GM12878 (cell line): ENCODE results near the gene TRPV5. TPM values are rescaled to one million over a fixed set of nuclear protein-coding genes. Genes with fewer than 3 reads are reported as not detected.

Source experiments
- ATAC-seq: fragments of 200-7000 bp; cut with Tn5 transposase; 3 replicates; pipeline ENCODE4 v1.9.1; 2020; ENCODE audit warnings: mild to moderate bottlenecking, moderate library complexity
- BruUV-seq: library from RNA; stranded (reverse); fragments of 400-500 nt; replicated peaks from 2 replicates; lab custom pipeline; 2021; lab: Mats Ljungman, UMichigan
- CTCF ChIA-PET: fragments of 300-600 bp; sonication (Branson Sonifier 250); formaldehyde crosslinking; extraction: SDS; loops from one replicate; lab custom pipeline; 2021; ENCODE audit warnings: inconsistent platforms; lab: Yijun Ruan, JAX
- POLR2A ChIA-PET: fragments of 350-600 bp; formaldehyde crosslinking; extraction: SDS; loops from one replicate; lab custom pipeline; 2021; ENCODE audit warnings: inconsistent platforms; lab: Charles Lee
- RAD21 ChIA-PET: fragments of 300-600 bp; sonication (Branson Sonifier 250); formaldehyde crosslinking; loops from one replicate; lab custom pipeline; 2023; ENCODE audit warnings: antibody characterized with exemption; ENCODE audit not compliant: unreplicated experiment; lab: Charles Lee
- SMC1A ChIA-PET: fragments of 300-600 bp; sonication (Branson Sonifier 250); formaldehyde crosslinking; loops from one replicate; lab custom pipeline; 2023; ENCODE audit not compliant: unreplicated experiment, uncharacterized antibody; lab: Charles Lee
- DNase-seq: peaks from one replicate; pipeline ENCODE4 v3.0.0-alpha.2; 2011; ENCODE audit warnings: low read depth, low spot score
- FAIRE-seq: peaks from 3 replicates; lab custom pipeline; 2011; peaks lifted over from hg19 to GRCh38; lab: Jason Lieb, UNC
- H2AFZ ChIP-seq: 2 replicates; pipeline ENCODE4 v1.6.0; 2011; ENCODE audit warnings: low read depth, low read length, control low read depth; ENCODE audit not compliant: control insufficient read depth
- H3K27ac ChIP-seq: 2 replicates; pipeline ENCODE4 v1.5.1; 2011; ENCODE audit warnings: control low read depth; ENCODE audit not compliant: control insufficient read depth, insufficient read depth
- H3K27me3 ChIP-seq, 2 experiments: replicated peaks in 1 of 2; 2 replicates each; pipeline versions ENCODE4 v1.6.0 to v1.6.1; 2011; ENCODE audit warnings: low read length in 1 of 2; ENCODE audit not compliant: control insufficient read depth in 2 of 2, insufficient read depth in 2 of 2
- H3K36me3 ChIP-seq, 2 experiments: 2 replicates each; pipeline ENCODE4 v1.5.1; 2011; ENCODE audit warnings: low read length in 1 of 2; ENCODE audit not compliant: control insufficient read depth in 2 of 2, insufficient read depth in 2 of 2
- H3K4me1 ChIP-seq: 2 replicates; pipeline ENCODE4 v1.6.1; 2011; ENCODE audit warnings: mild to moderate bottlenecking, low read length, moderate library complexity, mixed read lengths; ENCODE audit not compliant: control insufficient read depth, insufficient read depth
- H3K4me2 ChIP-seq: 2 replicates; pipeline ENCODE4 v1.6.0; 2011; ENCODE audit warnings: control low read depth; ENCODE audit not compliant: control insufficient read depth, insufficient read depth
- H3K4me3 ChIP-seq: fragments of 200-600 bp; sonication (generic); 2 replicates; pipeline ENCODE4 v1.5.1; 2016
- H3K79me2 ChIP-seq: 2 replicates; pipeline ENCODE4 v1.6.0; 2011; ENCODE audit warnings: low read length; ENCODE audit not compliant: control insufficient read depth, insufficient read depth
- H3K9ac ChIP-seq: 2 replicates; pipeline ENCODE4 v1.8.0; 2011; ENCODE audit warnings: low read length, control low read depth, mixed read lengths; ENCODE audit not compliant: control insufficient read depth, insufficient read depth
- H3K9me3 ChIP-seq: replicated peaks from 3 replicates; pipeline ENCODE4 v1.5.1; 2011; ENCODE audit warnings: mild to moderate bottlenecking, low read length; ENCODE audit not compliant: control insufficient read depth, insufficient read depth
- H4K20me1 ChIP-seq: 2 replicates; pipeline ENCODE4 v1.6.0; 2011; ENCODE audit not compliant: control insufficient read depth, insufficient read depth
- CHD4 ChIP-seq: fragments of 200-600 bp; sonication (generic); IDR thresholded peaks from 2 replicates; pipeline ENCODE4 v1.6.1; 2016; ENCODE audit warnings: mild to moderate bottlenecking
- DPF2 ChIP-seq: fragments of 450-650 bp; IDR thresholded peaks from 2 replicates; pipeline ENCODE4 v1.6.1; 2017; ENCODE audit warnings: mild to moderate bottlenecking
- EED ChIP-seq: sonication (generic); IDR thresholded peaks from 2 replicates; pipeline ENCODE4 v1.6.1; 2016; ENCODE audit warnings: antibody characterized with exemption, low read depth
- IKZF2 ChIP-seq, 2 experiments: fragments of 450-650 bp; IDR thresholded peaks; 2 replicates each; pipeline ENCODE4 v1.6.1; 2017; ENCODE audit warnings: mild to moderate bottlenecking in 2 of 2, moderate library complexity in 2 of 2
- NR2C2 ChIP-seq: IDR thresholded peaks from 2 replicates; pipeline ENCODE4 v1.6.1; 2011; ENCODE audit warnings: borderline replicate concordance, low read depth; ENCODE audit not compliant: control insufficient read depth, insufficient read length
- RUNX3 ChIP-seq: IDR thresholded peaks from 2 replicates; pipeline ENCODE4 v1.6.1; 2012; ENCODE audit warnings: low read length, inconsistent platforms
- SMARCA5 ChIP-seq: fragments of 450-650 bp; IDR thresholded peaks from 2 replicates; pipeline ENCODE4 v1.6.1; 2017; ENCODE audit warnings: mild to moderate bottlenecking
- ZNF622 ChIP-seq: fragments of 450-650 bp; IDR thresholded peaks from 2 replicates; pipeline ENCODE4 v1.6.1; 2017; ENCODE audit warnings: mild to moderate bottlenecking, inconsistent platforms
- ZZZ3 ChIP-seq: IDR thresholded peaks from 2 replicates; pipeline ENCODE4 v1.6.1; 2011; ENCODE audit warnings: low read depth; ENCODE audit not compliant: control insufficient read depth, insufficient read length
- WGBS: methylation state at CpG from one replicate; pipeline ENCODE4 v1.1.6; 2016; ENCODE audit warnings: low lambda C conversion rate; ENCODE audit not compliant: insufficient replicate concordance, insufficient coverage; ENCODE audit errors: missing lambda C conversion rate; 5-methylcytosine and 5-hydroxymethylcytosine counted together
- in situ Hi-C: fragments of 300-500 bp; cut with MboI; formaldehyde crosslinking; loops from 9 replicates; pipeline ENCODE4 v1.14.3; 2018; ENCODE audit warnings: mixed read lengths
- intact Hi-C: fragments of 100-400 bp; cut with micrococcal nuclease; formaldehyde crosslinking; loops from one replicate; pipeline ENCODE4 v1.14.2; 2022; ENCODE audit not compliant: unreplicated experiment
- polyA plus RNA-seq, 11 experiments: library from polyadenylated mRNA; depleted of rRNA in 4 of 11; unstranded in 6 of 11; stranded (reverse) in 5 of 11; fragments of >200 nt; fragmentation: Nextera tagmentation in 4 of 11; fragmentation: Illumina TruSeq in 1 of 11; extraction: Ambion mirVana in 4 of 11; extraction: Trizol in 1 of 11; gene quantifications; 1 replicate in 1 of 11; 2 replicates in 10 of 11; pipeline versions ENCODE4 v1.2.1 to v1.2.3, GENCODE V29; 2011 to 2016; ENCODE audit warnings: inconsistent platforms in 2 of 11, missing spikeins in 2 of 11, low read depth in 1 of 11
- total RNA-seq, 4 experiments: library from RNA; depleted of rRNA in 3 of 4; stranded (reverse); fragments of >200 nt in 3 of 4; fragmentation: Illumina TruSeq in 1 of 4; extraction: Trizol in 1 of 4; gene quantifications; 2 replicates each; pipeline versions ENCODE4 v1.2.1 to v1.2.3, GENCODE V29; 2013 to 2021
- TF ChIP-seq, protein P1 (sequence below): fragments of 450-650 bp; formaldehyde crosslinking; IDR thresholded peaks from 2 replicates; pipeline ENCODE4 v1.4.0; 2020; ENCODE audit warnings: mild to moderate bottlenecking, moderate library complexity

The TRPV5 gene
- total and polyA plus RNA-seq, 10 of the 15 experiments (the other 5 are each of a cell fraction or from before 2014, with no cell fraction given) = not detected

DNA sequence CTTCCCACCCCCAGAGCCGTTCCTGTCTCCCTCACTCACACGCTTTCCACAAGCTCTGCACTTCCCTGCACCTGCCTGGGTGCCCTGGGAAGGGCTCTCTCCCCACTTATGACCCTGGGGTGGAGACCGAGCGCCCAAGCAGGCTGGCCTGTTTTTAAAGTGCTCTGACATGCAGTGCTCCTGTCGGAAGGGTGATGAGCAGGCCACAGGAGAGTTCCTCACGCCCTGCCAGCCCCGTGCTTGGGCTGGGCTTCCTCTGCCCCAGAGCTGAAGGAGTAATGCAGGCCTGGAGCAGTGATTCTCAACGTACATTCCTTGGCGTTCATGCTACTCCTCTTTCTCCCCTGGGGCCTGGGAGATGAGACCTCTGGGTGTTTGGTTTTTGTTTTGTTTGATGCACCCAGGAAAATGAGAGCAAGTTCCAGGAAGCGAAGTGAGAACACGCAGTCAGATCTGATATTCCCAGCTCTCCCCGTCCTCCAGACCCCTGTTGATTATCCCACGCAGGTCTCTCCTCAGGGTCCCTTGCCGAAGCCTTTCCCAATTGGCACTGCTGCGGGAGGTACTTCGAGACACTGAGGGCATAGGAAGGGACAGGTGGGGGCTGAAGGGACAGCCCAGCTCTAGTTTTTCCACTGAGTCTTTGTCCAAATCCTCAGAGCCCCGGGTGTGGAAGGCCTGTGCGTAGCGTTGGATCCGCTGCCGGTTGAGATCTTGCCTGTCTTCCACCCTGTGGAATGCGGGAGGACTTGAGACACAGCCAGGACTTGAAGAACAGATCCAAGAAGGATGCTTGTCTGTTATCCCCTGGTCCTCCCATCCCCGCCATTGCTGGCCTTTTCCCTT is 62.1 kb downstream of the TRPV5 start:
- ChIA-PET CTCF (interaction anchor here (0.7 to 2.8 kb wide), 11 partner anchors 9 to 717 kb away, joined by 3 to 44 read pairs (median 8); partner anchors contain the start of gene EPHB6), SMC1A (interaction anchor here (1.1 to 2.2 kb wide), 3 partner anchors 13 to 343 kb away, joined by 4 to 13 read pairs (median 5); no protein-coding TSS in a partner anchor), POLR2A (no interaction called here), RAD21 (interaction anchor here (1.0 to 2.0 kb wide), 3 partner anchors 130 to 344 kb away, joined by 3 to 9 read pairs (median 3); no protein-coding TSS in a partner anchor)
- Histone ChIP-seq H3K27me3 (no peaks in the 10 kb centered on the region), H4K20me1 (no peaks in the 10 kb centered on the region), H3K4me2 (no peak overlapping the region), H3K36me3 (no peaks in the 10 kb centered on the region), H2AFZ (no peak overlapping the region), H3K9ac (no peak overlapping the region), H3K27ac (no peak overlapping the region), H3K9me3 (no peaks in the 10 kb centered on the region; the same call in 2 of the 3 replicates), H3K4me3 (no peak overlapping the region), H3K79me2 (no peaks in the 10 kb centered on the region), H3K4me1 (no peaks in the 10 kb centered on the region)
- no peak for TF ChIP-seq ZZZ3
- no peak for TF ChIP-seq EED
- TF ChIP-seq CHD4 = no peak
- no peak for TF ChIP-seq ZNF622
- no peak for TF ChIP-seq SMARCA5
- TF ChIP-seq DPF2 = no peak
- no peak for TF ChIP-seq RUNX3
- no peak for TF ChIP-seq NR2C2
- no peak for TF ChIP-seq IKZF2 (IDR thresholded peaks at IDR 0.05)
- TF ChIP-seq, protein P1, sequence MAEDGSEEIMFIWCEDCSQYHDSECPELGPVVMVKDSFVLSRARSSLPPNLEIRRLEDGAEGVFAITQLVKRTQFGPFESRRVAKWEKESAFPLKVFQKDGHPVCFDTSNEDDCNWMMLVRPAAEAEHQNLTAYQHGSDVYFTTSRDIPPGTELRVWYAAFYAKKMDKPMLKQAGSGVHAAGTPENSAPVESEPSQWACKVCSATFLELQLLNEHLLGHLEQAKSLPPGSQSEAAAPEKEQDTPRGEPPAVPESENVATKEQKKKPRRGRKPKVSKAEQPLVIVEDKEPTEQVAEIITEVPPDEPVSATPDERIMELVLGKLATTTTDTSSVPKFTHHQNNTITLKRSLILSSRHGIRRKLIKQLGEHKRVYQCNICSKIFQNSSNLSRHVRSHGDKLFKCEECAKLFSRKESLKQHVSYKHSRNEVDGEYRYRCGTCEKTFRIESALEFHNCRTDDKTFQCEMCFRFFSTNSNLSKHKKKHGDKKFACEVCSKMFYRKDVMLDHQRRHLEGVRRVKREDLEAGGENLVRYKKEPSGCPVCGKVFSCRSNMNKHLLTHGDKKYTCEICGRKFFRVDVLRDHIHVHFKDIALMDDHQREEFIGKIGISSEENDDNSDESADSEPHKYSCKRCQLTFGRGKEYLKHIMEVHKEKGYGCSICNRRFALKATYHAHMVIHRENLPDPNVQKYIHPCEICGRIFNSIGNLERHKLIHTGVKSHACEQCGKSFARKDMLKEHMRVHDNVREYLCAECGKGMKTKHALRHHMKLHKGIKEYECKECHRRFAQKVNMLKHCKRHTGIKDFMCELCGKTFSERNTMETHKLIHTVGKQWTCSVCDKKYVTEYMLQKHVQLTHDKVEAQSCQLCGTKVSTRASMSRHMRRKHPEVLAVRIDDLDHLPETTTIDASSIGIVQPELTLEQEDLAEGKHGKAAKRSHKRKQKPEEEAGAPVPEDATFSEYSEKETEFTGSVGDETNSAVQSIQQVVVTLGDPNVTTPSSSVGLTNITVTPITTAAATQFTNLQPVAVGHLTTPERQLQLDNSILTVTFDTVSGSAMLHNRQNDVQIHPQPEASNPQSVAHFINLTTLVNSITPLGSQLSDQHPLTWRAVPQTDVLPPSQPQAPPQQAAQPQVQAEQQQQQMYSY (CRISPR knock-in tag) = no peak
- in situ Hi-C loops = loop anchor here (5.0 to 10.0 kb wide), 2 partner anchors 131 to 343 kb away; no protein-coding TSS in a partner anchor
- ATAC-seq (no peak), DNase-seq (no peak), FAIRE-seq (no peak)
- intact Hi-C loops = no loop called here
- no TSS peak for BruUV-seq
- 32% methylated on average over 23 of the region's 23 CpGs for WGBS
